NCI-H526 (cell line): ENCODE measurements around the gene GBP4.
"Not testable (repeated sequence)": the region's sequence is repeated elsewhere in the genome, so short reads cannot be mapped to it uniquely, and the experiment has no call there.

Experiments used
- DNase-seq, 2 experiments: peaks; one replicate each; lab custom pipeline; 2025; lab: John Stamatoyannopoulos, UW

The GBP4 gene, protein sequence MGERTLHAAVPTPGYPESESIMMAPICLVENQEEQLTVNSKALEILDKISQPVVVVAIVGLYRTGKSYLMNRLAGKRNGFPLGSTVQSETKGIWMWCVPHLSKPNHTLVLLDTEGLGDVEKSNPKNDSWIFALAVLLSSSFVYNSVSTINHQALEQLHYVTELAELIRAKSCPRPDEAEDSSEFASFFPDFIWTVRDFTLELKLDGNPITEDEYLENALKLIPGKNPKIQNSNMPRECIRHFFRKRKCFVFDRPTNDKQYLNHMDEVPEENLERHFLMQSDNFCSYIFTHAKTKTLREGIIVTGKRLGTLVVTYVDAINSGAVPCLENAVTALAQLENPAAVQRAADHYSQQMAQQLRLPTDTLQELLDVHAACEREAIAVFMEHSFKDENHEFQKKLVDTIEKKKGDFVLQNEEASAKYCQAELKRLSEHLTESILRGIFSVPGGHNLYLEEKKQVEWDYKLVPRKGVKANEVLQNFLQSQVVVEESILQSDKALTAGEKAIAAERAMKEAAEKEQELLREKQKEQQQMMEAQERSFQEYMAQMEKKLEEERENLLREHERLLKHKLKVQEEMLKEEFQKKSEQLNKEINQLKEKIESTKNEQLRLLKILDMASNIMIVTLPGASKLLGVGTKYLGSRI

DNA sequence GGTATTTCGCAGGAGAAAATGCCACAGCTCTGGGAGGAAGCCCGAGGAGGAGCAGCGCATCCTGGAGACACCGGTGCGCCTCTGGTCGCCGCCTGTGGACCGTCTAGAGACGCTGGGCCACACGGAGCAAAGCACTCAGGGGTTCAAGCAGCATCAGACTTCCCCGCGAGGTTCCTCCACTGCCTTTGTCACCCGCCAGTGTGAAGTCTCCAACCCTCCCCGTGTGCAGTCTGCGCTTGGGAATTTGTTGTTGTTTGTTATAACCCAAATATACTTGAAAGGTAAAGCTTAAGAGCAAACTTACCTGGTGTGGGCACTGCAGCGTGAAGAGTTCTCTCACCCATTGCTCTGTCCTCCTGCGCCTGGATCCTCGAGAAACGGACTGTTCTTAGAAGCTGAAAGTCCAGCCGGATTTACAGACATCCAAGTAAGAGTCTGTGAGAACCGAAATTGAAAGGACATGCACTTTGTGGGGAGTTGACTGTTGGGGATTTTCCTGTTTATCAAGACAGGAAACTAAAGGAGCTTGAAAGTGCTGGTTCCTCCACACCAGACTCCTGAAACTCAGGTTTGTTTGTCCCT lies at the start of gene GBP4:
TSS of gene GBP4 (minus strand) at position 452 of the 582 bp plus-strand sequence. CDS start at position 344, 108 bp downstream.
- DNase-seq = no peak

DNA sequence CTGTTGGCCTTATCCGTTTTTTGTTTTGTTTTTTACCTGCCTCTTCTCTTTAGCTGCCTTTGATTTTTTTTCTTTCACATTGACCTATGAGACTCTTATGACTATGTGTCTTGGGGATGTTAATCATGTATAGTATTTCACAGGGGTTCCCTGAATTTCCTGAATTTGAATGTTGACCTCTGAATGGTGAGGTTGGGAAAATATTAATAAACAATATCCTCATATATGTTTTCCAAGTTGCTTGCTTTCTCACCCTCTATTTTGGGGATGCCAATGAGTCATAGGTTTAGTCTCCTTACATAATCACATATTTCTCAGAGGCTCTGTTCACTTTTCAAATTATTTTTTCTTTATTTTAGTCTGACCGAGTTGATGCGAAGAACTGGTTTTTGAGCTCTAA lies 44.3 kb upstream of the GBP4 start:
- no peak for DNase-seq

DNA sequence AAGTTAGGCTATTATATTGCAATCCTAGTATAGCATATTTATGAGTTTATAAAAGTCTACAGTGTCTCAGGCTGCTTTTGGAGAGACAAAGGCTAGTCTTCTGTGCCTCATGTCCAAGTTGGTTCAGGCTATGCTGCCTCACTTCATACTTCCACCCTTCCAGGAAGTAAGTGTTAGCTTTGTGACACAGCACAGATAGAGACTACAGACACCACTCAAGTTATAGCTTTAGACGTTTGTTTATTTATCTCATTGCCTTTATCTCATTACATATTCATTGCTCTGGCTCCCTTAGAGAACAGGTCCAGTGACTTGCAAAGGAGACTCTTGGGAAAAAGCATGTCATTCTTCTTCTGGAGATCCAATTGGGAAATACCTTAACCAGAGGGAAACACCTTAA lies 22.6 kb upstream of the GBP4 start:
- DNase-seq = no peak

DNA sequence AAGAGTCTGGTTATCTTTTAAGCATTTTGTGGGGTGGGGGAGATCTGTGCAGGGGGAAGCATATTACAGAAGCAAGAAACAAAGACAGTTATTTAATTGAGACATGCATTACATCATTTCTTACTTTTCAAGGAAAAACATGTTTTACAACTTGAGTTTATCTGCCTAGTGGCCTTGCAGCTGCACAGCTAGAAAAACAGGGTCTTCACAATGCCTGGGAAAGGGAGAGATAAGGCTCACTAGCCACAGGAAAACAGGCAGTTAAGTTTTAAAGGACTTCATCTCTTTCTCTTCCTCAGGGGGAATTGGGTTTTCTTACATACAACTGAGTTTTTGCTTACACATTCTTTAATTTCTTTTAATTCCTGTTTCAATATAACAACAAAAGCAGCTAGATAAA lies 21.1 kb upstream of the GBP4 start:
- DNase-seq = not testable (repeated sequence)

DNA sequence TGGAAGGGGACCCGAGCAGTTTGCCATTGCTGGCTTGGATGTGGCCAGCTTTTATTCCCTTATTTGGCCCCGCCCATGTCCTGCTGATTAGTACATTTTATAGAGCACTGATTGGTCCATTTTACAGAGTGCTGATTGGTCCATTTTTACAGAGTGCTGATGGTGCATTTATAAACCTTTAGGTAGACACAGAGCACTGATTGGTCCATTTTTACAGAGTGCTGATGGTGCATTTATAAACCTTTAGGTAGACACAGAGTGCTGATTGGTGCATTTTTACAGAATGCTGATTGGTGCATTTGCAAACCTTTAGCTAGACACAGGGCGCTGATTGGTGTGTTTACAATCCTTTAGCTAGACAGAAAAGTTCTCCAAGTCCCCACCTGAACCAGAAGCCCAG lies 20.2 kb upstream of the GBP4 start:
- not testable (repeated sequence) for DNase-seq

DNA sequence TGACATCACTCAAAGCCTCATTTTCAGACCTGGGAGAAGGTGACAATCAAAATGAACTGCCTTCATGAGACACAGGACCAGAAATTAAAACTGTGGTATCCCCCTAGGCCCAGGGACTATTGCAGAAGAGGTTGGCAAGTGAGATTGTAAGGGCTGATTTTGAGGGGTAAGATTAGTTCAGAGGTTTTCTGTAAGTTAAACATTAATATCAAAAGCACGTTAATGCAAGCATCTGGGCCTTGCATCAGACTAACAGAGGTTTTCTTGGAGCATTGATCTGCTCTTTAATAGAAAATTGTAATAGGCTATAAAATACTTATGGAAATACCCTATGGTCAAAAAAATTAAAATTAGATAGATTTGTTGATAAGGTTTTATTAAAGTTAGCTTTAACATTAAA lies 14.6 kb upstream of the GBP4 start:
- no peak for DNase-seq

DNA sequence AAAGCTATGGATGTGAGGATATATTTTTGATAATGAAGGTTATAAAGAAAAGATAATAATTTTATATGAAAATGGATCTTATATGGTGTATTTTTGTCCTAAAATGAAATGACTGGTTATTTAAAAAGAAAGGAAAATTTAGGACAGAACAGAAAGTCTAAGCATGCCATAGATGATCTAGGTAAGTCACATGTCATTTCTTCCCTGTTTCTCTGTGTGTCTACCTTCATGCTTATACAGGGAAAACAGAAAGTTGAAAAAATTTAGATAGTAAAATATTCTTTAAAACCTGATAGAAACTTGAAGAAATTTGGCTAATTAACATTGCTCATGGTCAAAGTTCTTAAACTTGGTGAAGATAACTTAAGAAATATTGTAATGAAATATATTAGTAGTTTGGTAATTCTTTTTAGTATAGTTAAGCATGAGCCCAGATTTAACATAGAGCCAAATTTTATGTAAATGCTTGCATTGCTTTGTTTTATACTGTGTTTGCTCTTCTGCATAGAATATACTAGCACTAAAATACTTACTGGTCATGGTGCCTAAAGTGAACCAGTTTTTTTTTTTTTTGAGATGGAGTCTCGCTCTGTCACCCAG lies 12.4 kb upstream of the GBP4 start:
- DNase-seq = no peak

DNA sequence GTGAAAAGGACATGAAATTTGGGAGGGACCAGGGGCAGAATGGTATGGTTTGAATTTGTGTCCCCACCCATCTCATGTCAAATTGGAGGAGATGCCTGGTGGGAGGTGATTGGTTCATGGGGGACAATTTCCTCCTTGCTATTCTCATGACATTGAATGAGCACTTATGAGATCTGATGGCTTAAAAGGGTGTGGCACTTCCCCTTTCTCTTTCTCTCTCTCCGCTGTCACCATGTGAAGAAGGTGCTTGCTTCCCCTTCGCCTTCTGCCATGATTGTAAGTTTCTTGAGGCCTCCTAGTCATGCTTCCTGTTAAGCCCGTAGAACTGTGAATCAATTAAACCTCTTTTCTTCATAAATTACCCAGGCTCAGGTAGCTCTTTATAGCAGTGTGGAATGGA lies 7.6 kb upstream of the GBP4 start:
- DNase-seq = no peak

DNA sequence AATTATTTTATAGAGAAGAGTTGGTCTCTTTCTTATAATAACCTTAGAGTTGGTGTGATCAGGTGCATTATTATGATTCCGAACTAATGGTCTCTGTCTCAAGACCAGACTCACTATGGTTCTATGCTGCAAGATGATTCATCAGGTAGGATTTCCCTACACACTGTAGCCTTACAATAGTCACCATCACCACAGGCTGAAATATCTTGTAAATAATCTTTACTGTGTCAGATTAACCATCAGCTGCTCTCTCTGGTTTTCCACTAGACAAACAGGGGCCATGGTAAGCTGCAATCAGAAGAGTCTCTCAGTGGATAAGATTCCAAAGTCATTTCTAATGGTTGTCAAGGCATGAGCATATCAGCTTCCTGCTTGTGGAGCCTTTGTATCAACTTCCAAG lies 4.4 kb upstream of the GBP4 start:
- DNase-seq = no peak

DNA sequence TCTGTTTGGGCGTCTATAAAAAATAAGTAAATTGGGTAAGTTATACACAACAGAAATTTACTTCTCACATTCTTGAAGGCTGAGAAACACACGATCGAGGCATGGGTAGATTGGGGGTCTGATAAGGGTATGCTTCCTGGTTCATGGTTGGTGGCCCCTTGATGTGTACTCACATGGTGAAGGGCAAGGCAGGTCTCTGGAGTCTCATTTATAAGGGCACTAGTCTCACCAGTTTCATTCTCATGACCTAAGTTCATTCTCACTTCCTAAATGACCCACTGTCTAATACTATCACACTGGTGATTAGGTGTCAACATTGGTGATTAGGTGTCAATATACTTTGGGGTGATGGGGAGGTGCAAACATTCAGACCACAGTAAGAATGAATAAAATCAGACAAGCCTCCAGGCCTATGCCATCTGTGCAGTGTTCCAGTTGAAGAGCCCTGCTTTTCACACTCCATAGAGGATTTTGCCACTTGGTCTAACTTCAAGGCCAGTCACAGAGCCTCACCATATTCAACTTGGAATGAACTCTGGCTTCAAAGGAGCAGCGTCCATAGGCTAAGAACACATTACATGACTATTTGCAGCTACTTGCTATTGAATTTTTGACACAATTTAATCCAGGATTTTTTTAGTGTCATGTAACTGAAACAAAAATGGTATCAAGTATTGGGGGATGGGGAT lies 2.5 kb upstream of the GBP4 start:
- DNase-seq = no peak

DNA sequence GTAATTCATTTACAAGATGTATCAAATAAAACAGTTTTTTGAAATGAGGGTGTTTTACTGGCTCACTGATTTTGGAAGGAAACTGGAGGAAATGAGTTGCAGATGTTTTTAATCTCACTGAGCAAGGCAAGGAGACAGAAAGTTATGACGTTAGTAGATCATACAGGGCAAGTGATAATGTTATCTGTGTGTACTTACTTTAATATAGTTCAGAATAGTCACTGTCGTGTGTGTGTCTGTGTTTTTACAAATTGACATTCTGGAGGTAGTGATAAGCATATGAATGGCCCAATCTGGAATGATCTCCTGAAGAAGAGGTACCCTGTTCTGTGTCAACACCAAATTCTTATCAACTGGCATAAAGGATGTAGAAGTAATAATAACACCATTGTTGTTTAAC lies 1.9 kb upstream of the GBP4 start:
- no peak for DNase-seq

DNA sequence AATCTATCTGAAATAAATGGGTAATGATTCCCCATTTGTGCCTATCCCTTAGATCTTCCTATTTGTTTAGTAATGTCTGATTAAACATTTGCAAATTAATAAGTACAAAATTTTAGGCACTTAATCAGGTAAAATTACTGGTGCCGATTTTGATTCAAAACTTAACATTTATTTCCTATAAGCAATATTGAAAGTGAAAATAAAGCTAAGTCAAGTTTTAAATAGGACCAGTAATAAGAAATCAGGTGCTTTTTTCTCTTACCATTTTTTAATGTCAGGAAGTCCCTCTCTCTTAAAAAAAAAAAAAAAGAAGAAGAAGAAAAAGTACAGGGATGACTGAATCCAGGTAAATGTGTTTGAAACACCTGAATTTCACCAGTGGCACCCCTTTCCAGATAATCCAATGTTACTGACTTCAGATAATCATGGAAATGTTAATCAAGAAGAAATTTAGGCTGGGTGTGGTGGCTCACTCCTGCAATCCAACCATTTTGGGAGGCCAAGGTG lies 836 bp upstream of the GBP4 start:
- no peak for DNase-seq

DNA sequence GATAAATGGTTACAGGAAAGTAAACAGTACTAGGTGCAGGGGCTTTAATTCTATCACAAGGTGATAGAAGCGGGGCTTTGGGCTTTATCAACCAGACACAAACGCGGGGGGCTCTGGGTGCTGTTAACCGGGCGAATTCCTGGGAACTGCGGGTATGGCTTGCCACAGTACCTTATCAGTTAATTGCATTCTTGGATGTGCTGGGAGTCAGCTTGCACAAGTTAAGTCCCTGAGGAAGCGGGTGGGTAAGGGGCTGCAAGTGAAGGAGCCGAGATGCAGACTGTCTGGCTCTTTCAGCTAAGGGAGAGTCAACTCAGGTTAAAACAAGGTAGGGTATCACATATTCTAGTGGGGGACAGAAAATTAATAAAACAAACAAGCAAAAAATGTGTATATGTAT lies 661 bp downstream of the GBP4 start:
- DNase-seq = no peak

DNA sequence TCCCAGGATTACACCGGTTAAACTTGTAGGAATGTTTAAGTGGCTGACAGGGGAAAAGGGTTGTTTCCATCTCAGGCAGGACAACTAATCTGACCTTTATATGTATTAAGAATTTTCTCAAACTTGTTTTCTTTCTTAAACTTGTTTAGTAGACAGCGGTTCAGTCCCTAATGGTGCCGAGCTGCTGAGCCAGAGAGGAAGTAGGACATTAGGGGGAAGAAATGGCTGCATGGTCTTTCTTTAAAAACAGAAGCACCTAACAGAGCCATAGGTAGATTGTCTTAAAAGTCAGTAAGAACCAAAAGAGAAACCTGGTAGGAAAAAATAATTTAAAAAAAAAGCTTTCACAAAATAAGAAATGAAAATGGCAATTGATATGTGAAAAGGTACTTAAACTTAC lies 3.3 kb downstream of the GBP4 start:
- no peak for DNase-seq

DNA sequence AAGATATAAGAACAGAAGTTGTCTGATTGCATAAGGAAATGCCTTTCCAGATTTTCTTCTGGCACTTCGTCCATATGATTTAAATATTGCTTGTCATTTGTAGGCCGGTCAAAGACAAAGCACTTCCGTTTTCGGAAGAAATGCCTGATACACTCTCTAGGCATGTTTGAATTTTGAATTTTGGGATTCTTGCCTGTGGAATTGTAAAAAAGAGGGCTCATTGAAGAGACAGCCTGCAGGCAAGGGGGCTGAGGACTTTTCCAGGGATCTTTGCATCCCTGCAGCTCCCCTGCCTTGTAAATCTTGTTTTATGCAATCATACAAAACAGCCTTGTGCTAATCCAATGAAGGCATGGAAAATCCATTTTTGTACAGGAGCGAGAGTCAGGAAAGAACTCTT lies 7.4 kb downstream of the GBP4 start:
- DNase-seq = no peak

DNA sequence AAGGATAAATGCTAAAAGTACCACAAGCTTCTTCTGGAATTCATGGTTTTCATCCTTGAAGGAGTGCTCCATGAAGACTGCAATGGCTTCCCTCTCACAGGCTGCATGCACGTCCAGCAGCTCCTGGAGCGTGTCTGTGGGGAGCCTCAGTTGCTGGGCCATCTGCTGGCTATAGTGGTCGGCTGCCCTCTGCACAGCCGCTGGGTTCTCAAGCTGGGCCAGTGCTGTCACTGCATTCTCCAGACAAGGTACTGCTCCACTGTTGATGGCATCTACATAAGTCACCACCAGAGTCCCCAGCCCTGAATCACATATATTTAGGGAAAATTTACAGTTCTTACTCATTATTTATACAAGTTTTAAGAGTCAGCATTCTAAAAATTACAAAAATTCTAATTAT lies 8.7 kb downstream of the GBP4 start:
- DNase-seq = no peak

DNA sequence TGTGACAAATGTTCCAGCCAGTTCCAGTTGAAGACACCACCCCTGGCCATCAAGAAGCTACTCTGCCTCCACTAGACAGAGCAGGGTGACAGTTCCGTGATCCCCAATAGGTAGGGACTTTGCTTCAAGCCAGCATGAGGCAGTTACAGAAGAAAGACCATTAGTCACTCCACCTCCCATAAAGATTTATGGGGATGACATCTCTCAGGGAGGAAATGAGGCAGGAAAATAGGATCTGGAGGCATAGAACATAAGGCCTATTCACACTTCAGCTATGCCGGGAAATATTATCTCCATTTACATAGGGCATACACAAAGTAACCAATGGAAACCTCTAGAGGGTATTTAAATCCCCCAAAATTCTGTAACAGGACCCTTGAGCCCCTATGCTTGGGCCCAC lies 19.4 kb downstream of the GBP4 start:
- DNase-seq = no peak

DNA sequence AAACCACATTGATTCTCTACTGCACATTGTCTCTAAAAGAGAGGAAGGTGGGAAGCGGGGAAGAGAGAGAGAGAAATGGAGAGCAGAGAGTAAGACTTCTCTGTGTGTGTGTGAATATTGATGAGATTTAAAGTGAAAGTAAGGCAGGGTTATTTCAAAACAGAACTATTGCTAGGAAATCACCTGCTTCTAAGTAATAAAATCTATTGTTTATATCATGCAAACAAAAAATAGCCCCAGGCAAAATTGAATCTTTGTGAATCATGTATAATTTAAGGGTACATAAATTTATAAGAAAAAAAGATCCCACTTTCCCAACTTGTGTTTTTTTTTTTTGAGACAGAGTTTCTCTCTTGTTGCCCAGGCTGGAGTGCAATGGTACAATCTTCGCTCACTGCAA lies 21.8 kb downstream of the GBP4 start:
- no peak for DNase-seq

DNA sequence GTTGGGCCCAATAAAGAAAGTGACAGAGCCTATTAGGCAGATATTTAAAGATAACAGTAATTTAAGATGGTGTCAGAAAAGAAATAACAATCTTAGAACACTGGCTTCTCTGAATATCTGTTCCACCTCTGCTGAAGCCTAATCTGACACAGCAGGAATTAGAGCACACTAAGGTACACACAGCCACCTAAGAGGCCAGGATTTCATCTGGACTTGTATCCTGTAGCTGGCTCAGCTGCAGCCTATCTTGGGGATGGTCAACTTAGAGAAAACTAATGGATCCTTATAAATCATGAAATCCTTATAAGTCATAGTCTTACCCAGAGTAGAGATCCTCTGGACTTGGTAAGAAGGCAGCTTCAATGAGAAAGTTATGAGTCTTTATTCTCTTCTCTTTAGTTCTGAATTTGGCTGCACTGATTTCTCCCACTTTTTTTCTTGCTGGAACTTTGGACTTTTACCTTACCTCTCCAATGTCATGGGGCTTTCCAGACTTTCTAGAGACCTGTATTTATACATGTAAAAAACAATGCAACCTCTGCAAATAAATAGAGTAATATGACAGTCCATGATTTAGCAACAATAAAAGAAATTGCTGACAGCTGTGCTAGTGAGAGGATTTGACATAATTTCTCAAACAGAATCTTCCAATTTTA lies 23.0 kb downstream of the GBP4 start, which contains the start of gene GBP7:
TSS of gene GBP7 (minus strand) at position 403 of the 656 bp plus-strand sequence. CDS start 4,068 bp downstream, outside the sequence.
- DNase-seq = no peak

DNA sequence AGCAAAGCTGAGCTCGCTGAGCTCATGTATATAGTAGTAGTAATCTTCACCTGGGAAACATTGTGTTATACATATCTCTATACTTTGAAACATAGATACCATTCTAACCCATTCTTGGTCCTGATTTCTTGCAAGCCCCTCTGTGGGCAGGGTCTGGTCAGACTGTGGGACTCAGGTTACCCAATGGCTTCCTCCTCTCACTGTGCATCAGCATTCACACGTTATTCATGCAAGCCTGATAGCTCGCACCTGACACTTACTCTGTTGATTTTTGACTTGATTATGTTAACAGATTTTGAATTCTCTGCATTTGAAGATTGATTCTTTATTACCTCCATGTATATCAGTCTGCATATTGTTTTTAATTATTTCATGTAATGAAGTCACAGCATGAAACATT lies 24.3 kb downstream of the GBP4 start:
- DNase-seq = no peak

DNA sequence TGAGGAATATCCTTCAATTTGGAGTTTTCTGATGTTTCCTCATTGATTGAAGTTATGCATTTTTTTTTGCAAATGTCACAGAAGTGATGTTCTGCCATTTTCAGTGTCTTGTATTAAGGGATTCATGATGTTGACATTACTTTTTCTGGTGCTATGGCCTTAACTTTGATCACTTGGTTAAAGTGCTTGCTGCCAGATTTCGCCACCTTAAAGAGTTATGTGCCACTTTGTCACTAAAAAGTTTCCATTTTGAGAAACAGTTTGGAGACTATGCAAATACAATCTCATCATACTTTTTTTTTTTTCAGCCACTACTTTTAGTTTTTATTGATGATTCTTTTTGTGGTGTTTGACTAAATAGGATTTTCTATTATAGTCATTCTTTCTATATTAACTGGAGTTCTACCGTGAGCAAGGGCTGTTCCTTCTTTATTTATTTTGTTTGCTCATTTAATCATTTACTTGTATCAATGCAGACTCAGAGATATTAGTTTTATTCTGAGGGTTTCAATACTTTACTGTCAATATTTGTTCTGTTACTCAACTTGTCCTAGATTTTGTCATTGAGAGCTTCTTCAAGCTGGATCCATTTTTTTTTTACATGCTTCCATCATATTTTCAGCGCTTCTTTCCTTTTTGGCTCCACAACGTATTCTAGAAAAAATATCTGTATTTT lies 26.1 kb downstream of the GBP4 start:
- DNase-seq = no peak
